GM12878 (cell line): Measurements from ENCODE around the gene RIC8B.

ENCODE experiments used
- FOS ChIP-seq: IDR thresholded peaks from 3 replicates; pipeline ENCODE4 v1.6.1; 2011; ENCODE audit warnings: borderline replicate concordance; ENCODE audit not compliant: insufficient read length; ENCODE audit errors: extremely low read depth
- NR2C2 ChIP-seq: IDR thresholded peaks from 2 replicates; pipeline ENCODE4 v1.6.1; 2011; ENCODE audit warnings: borderline replicate concordance, low read depth; ENCODE audit not compliant: control insufficient read depth, insufficient read length
- PAX8 ChIP-seq: fragments of 450-650 bp; IDR thresholded peaks from 2 replicates; pipeline ENCODE4 v1.6.1; 2017; ENCODE audit warnings: mild to moderate bottlenecking, moderate library complexity
- ZZZ3 ChIP-seq: IDR thresholded peaks from 2 replicates; pipeline ENCODE4 v1.6.1; 2011; ENCODE audit warnings: low read depth; ENCODE audit not compliant: control insufficient read depth, insufficient read length
- TF ChIP-seq, protein P1 (sequence below), 3 experiments: IDR thresholded peaks in 2 of 3; conservative IDR thresholded peaks in 1 of 3; 2 replicates each; pipeline ENCODE4 v1.5.1; 2011; ENCODE audit warnings: low read depth in 3 of 3, low read length in 3 of 3, mild to moderate bottlenecking in 3 of 3, control low read depth in 2 of 3, moderate library complexity in 2 of 3, inconsistent platforms in 1 of 3, mixed read lengths in 1 of 3; ENCODE audit not compliant: control insufficient read depth in 2 of 3, insufficient read depth in 1 of 3; ENCODE audit errors: extremely low read depth in 1 of 3

DNA sequence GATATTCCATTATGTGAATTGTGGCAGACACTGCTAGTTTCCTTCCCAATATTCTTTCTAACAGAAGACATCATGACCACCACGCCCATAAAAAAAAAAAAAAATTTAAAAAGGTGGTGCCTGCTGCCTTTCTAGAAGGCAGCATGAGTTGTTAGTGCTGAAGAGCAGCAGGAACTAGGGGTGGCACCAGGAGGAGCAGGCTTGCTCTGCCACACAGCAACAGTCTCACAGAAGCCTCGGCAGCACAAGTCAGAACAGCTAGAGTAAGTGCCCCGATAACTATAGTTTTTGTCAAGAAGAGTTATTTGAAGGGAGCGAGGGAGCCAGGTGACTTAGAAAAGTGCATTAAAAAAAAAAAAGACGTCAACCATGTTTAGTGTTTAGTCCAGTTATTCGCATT is 114.8 kb downstream of the RIC8B start:
- TF ChIP-seq NR2C2 = no peak
- TF ChIP-seq, protein P1, sequence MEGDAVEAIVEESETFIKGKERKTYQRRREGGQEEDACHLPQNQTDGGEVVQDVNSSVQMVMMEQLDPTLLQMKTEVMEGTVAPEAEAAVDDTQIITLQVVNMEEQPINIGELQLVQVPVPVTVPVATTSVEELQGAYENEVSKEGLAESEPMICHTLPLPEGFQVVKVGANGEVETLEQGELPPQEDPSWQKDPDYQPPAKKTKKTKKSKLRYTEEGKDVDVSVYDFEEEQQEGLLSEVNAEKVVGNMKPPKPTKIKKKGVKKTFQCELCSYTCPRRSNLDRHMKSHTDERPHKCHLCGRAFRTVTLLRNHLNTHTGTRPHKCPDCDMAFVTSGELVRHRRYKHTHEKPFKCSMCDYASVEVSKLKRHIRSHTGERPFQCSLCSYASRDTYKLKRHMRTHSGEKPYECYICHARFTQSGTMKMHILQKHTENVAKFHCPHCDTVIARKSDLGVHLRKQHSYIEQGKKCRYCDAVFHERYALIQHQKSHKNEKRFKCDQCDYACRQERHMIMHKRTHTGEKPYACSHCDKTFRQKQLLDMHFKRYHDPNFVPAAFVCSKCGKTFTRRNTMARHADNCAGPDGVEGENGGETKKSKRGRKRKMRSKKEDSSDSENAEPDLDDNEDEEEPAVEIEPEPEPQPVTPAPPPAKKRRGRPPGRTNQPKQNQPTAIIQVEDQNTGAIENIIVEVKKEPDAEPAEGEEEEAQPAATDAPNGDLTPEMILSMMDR (IDR thresholded peaks at IDR 0.05 in 2 of 3, conservative IDR thresholded peaks at IDR 0.05 in 1 of 3; ENCODE audit: control insufficient read depth in 2 of 3, extremely low read depth in 1 of 3, insufficient read depth in 1 of 3, low read depth in 3 of 3, low read length in 3 of 3) = no peak
- no peak for TF ChIP-seq ZZZ3
- no peak for TF ChIP-seq FOS
- no peak for TF ChIP-seq PAX8
